Measurements from ENCODE around the gene LRCH1.

- TF ChIP-seq YY1 (IDR thresholded peaks at IDR 0.05; ENCODE audit: low read depth), result no peak
- no peak for TF ChIP-seq EP300 (IDR thresholded peaks at IDR 0.05; ENCODE audit: borderline replicate concordance)
- no peak for TF ChIP-seq TCF12 (IDR thresholded peaks at IDR 0.05; ENCODE audit: low read depth)
Observed at GRCh38 chr13:46687810-46688209, 134.8 kb downstream of the LRCH1 start.
